Measurements from ENCODE around the gene PPIF. TPM values are rescaled to one million over a fixed set of nuclear protein-coding genes. Genes with fewer than 3 reads are reported as not detected.

The PPIF gene
- total and polyA plus RNA-seq, 2 of the 13 experiments (the other 11 are each of a cell fraction or from before 2014, with no cell fraction given) = 147 to 157 TPM

DNA sequence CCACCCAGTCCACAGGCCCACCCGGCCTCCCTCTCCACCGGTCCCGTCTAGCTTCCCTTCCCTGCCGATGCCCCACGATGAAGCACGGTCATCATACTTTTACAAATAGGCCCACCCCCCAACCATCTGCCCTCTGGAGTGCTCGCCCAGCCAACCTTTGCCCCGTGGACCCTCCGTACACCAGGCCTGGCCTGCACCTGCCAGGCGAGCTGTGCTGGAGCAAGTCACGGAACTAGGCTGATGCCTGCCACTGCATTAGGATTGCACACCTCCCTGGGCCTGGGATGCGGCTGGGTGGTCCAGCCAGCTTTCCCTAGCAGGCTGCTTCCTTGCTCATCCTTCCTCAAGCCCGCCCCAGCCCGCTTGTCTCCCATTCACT, 44.7 kb downstream of the PPIF start (continued):
- TF ChIP-seq, protein P1, sequence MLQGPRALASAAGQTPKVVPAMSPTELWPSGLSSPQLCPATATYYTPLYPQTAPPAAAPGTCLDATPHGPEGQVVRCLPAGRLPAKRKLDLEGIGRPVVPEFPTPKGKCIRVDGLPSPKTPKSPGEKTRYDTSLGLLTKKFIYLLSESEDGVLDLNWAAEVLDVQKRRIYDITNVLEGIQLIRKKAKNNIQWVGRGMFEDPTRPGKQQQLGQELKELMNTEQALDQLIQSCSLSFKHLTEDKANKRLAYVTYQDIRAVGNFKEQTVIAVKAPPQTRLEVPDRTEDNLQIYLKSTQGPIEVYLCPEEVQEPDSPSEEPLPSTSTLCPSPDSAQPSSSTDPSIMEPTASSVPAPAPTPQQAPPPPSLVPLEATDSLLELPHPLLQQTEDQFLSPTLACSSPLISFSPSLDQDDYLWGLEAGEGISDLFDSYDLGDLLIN (CRISPR knock-in tag; IDR thresholded peaks at IDR 0.05; ENCODE audit: borderline replicate concordance) = no peak
- TF ChIP-seq ZNF607 (CRISPR knock-in tag; IDR thresholded peaks at IDR 0.05; ENCODE audit: borderline replicate concordance) (no peak), ZNF768 (CRISPR knock-in tag; IDR thresholded peaks at IDR 0.05) (no peak), ZNF772 (CRISPR knock-in tag; IDR thresholded peaks at IDR 0.05) (no peak)

- no peaks in the 10 kb centered on the region for H3K27me3 ChIP-seq (ENCODE audit: control insufficient read depth in 1 of 2, insufficient read depth in 2 of 2, low read length in 2 of 2)
- H3K4me2 ChIP-seq (ENCODE audit: low read depth, low read length) = no peak overlapping the region
- no peak overlapping the region for H2AFZ ChIP-seq (ENCODE audit: low read length)
- no peak overlapping the region for H3K9ac ChIP-seq (ENCODE audit: insufficient read depth, low read depth, low read length)
- no TSS peak for BruUV-seq (replicated peaks)
- POLR2A ChIA-PET = no interaction called here
- FAIRE-seq (no peak), ATAC-seq (no peak), DNase-seq (ENCODE audit: low spot score) (no peak)
- TF ChIP-seq ZNF335 (CRISPR knock-in tag; IDR thresholded peaks at IDR 0.05) (no peak), ISL2 (CRISPR knock-in tag; IDR thresholded peaks at IDR 0.05) (no peak), XBP1 (CRISPR knock-in tag; IDR thresholded peaks at IDR 0.05) (no peak), SP140L (CRISPR knock-in tag; IDR thresholded peaks at IDR 0.05; ENCODE audit: borderline replicate concordance) (no peak), ZBTB42 (CRISPR knock-in tag; IDR thresholded peaks at IDR 0.05) (no peak), ZBTB26 (CRISPR knock-in tag; IDR thresholded peaks at IDR 0.05; ENCODE audit: borderline replicate concordance) (no peak), ELF4 (CRISPR knock-in tag; IDR thresholded peaks at IDR 0.05; ENCODE audit: borderline replicate concordance) (no peak), TOE1 (CRISPR knock-in tag; IDR thresholded peaks at IDR 0.05) (no peak), FOXA3 (CRISPR knock-in tag; IDR thresholded peaks at IDR 0.05) (no peak), HES4 (CRISPR knock-in tag; IDR thresholded peaks at IDR 0.05; ENCODE audit: borderline replicate concordance) (no peak), RCOR2 (CRISPR knock-in tag; IDR thresholded peaks at IDR 0.05) (no peak), NFKBIZ (CRISPR knock-in tag; IDR thresholded peaks at IDR 0.05) (no peak)
- TF ChIP-seq, protein P1 (CRISPR knock-in tag; IDR thresholded peaks at IDR 0.05; ENCODE audit: borderline replicate concordance) = no peak
- TF ChIP-seq, protein P2, sequence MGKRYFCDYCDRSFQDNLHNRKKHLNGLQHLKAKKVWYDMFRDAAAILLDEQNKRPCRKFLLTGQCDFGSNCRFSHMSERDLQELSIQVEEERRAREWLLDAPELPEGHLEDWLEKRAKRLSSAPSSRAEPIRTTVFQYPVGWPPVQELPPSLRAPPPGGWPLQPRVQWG (CRISPR knock-in tag; IDR thresholded peaks at IDR 0.05; ENCODE audit: borderline replicate concordance, low read depth) = no peak
- peaks cover 20% of the 10 kb centered on the region for H3K4me1 ChIP-seq (ENCODE audit: insufficient read depth, low read length)
- H3K27ac ChIP-seq (ENCODE audit: extremely low read length, insufficient read depth, low read length) = no peak overlapping the region
- in situ Hi-C loops (cut with HindIII; ENCODE audit: extremely low pct_ligation_motif_present, low pct_unique_long_range_greater_than_20kb) = no loop called here
- CTCF ChIA-PET (ENCODE audit: low intra/inter-chr PET ratio, low total read pairs) = no interaction called here
- H3K36me3 ChIP-seq (replicated peaks in 1 of 2; ENCODE audit: control insufficient read depth in 1 of 2, insufficient read depth in 2 of 2, low read length in 2 of 2) = no peaks in the 10 kb centered on the region; a peak in 1 of 5 replicates
- no peaks in the 10 kb centered on the region for H3K9me3 ChIP-seq (ENCODE audit: low read length)
- 81% methylated on average over 6 of the region's 6 CpGs for WGBS (ENCODE audit: low lambda C conversion rate)
- no peak overlapping the region for H3K4me3 ChIP-seq (replicated peaks in 1 of 3; ENCODE audit: insufficient read depth in 1 of 3, low read depth in 2 of 3, low read length in 3 of 3)
- intact Hi-C loops (cut with micrococcal nuclease; ENCODE audit: unreplicated experiment) = no loop called here
- no peaks in the 10 kb centered on the region for H4K20me1 ChIP-seq (ENCODE audit: insufficient read depth, low read length)
- H3K79me2 ChIP-seq (ENCODE audit: insufficient read depth, low read length) = no peaks in the 10 kb centered on the region
Observed at GRCh38 chr10:79392506-79393176, 45.4 kb downstream of the PPIF start.

Measured in HepG2 (cell line).